SK-N-SH (cell line): ENCODE measurements around the gene CRTAP. TPM values are rescaled to one million over a fixed set of nuclear protein-coding genes. Genes with fewer than 3 reads are reported as not detected.

Experiments used
- CTCF ChIA-PET: fragments of 300-600, 350-600 bp; formaldehyde crosslinking; extraction: SDS; loops from one replicate; lab custom pipeline; 2021; lab: Yijun Ruan, JAX
- POLR2A ChIA-PET: fragments of 350-600 bp; sonication (Branson Sonifier 250); formaldehyde crosslinking; extraction: SDS; loops from one replicate; lab custom pipeline; 2020; ENCODE audit warnings: antibody characterized with exemption, inconsistent platforms; lab: Yijun Ruan, JAX
- DNase-seq: peaks from one replicate; pipeline ENCODE4 v3.0.0; 2012
- H2AFZ ChIP-seq: fragments of 200-600 bp; sonication (generic); 2 replicates; pipeline ENCODE4 v1.8.1; 2016; ENCODE audit warnings: antibody characterized with exemption, mild to moderate bottlenecking, low read depth
- H3F3A ChIP-seq: fragments of 200-600 bp; sonication (generic); replicated peaks from 2 replicates; pipeline ENCODE3; 2016; ENCODE audit warnings: antibody characterized with exemption, mild to moderate bottlenecking; ENCODE audit not compliant: insufficient read depth
- H3K27ac ChIP-seq, 2 experiments: fragments of 200-500 bp in 1 of 2; fragments of 200-600 bp in 1 of 2; sonication (Bioruptor generic) in 1 of 2; sonication (generic), shearing (Covaris generic) in 1 of 2; 2 replicates each; pipeline versions ENCODE4 v1.5.1 to v1.6.1; 2014 to 2016; ENCODE audit warnings: low read depth in 2 of 2, inconsistent platforms in 1 of 2, low read length in 1 of 2, mild to moderate bottlenecking in 1 of 2, mixed read lengths in 1 of 2
- H3K27me3 ChIP-seq: fragments of 200-600 bp; sonication (generic), shearing (Covaris generic); 2 replicates; pipeline ENCODE4 v1.6.1; 2016; ENCODE audit warnings: mixed run types; ENCODE audit not compliant: insufficient read depth
- H3K36me3 ChIP-seq, 2 experiments: fragments of 200-500 bp in 1 of 2; fragments of 200-600 bp in 1 of 2; sonication (Bioruptor generic) in 1 of 2; sonication (generic) in 1 of 2; replicated peaks in 1 of 2; 2 replicates each; pipeline versions ENCODE3 to v1.5.1; 2014 to 2016; ENCODE audit warnings: low read length in 1 of 2, mild to moderate bottlenecking in 1 of 2; ENCODE audit not compliant: insufficient read depth in 2 of 2, control insufficient read depth in 1 of 2
- H3K4me1 ChIP-seq, 2 experiments: fragments of 200-500 bp in 1 of 2; fragments of 200-600 bp in 1 of 2; sonication (Bioruptor generic) in 1 of 2; sonication (generic), shearing (Covaris generic) in 1 of 2; 2 replicates each; pipeline versions ENCODE4 v1.5.1 to v1.6.1; 2014 to 2016; ENCODE audit warnings: low read depth in 1 of 2, low read length in 1 of 2, mixed run types in 1 of 2; ENCODE audit not compliant: insufficient read depth in 2 of 2, control insufficient read depth in 1 of 2
- H3K4me2 ChIP-seq: fragments of 200-600 bp; sonication (generic), shearing (Covaris generic); 2 replicates; pipeline ENCODE4 v1.6.1; 2017; ENCODE audit warnings: mixed run types
- H3K4me3 ChIP-seq, 2 experiments: fragments of 200-500 bp in 1 of 2; fragments of 200-600 bp in 1 of 2; sonication (Bioruptor generic) in 1 of 2; sonication (generic), shearing (Covaris generic) in 1 of 2; 2 replicates each; pipeline versions ENCODE4 v1.5.1 to v1.8.1; 2014 to 2016; ENCODE audit warnings: low read depth in 2 of 2, inconsistent platforms in 1 of 2, low read length in 1 of 2, mild to moderate bottlenecking in 1 of 2, mixed read lengths in 1 of 2, moderate library complexity in 1 of 2
- H3K79me2 ChIP-seq: fragments of 200-600 bp; sonication (generic); 2 replicates; pipeline ENCODE4 v1.8.1; 2017; ENCODE audit warnings: mild to moderate bottlenecking; ENCODE audit not compliant: insufficient read depth
- H3K9ac ChIP-seq: fragments of 200-600 bp; sonication (generic); 2 replicates; pipeline ENCODE4 v1.6.1; 2017; ENCODE audit warnings: mixed run types
- H3K9me2 ChIP-seq: fragments of 200-600 bp; sonication (generic); 2 replicates; pipeline ENCODE4 v1.6.1; 2017; ENCODE audit warnings: mixed run types
- H3K9me3 ChIP-seq: fragments of 200-600 bp; sonication (generic); 2 replicates; pipeline ENCODE4 v1.6.1; 2017; ENCODE audit warnings: mixed run types, mild to moderate bottlenecking, moderate library complexity
- H4K20me1 ChIP-seq: fragments of 200-600 bp; sonication (generic); 2 replicates; pipeline ENCODE4 v1.6.1; 2017; ENCODE audit warnings: mild to moderate bottlenecking, mixed run types; ENCODE audit not compliant: insufficient read depth
- ELF1 ChIP-seq: IDR thresholded peaks from 2 replicates; pipeline ENCODE4 v1.4.0; 2012
- EP300 ChIP-seq, 2 experiments: IDR thresholded peaks; 2 replicates each; pipeline versions ENCODE4 v1.4.0 to v1.6.1; 2012; ENCODE audit warnings: borderline replicate concordance in 1 of 2, low read depth in 1 of 2, low read length in 1 of 2
- EZH2phosphoT487 ChIP-seq: fragments of 200-600 bp; sonication (generic); IDR thresholded peaks from 2 replicates; pipeline ENCODE4 v1.6.1; 2017; ENCODE audit warnings: low read depth, mixed run types, mild to moderate bottlenecking, antibody characterized with exemption, moderate library complexity, borderline replicate concordance
- FOSL2 ChIP-seq: IDR thresholded peaks from 2 replicates; pipeline ENCODE4 v1.4.0; 2012; ENCODE audit warnings: low read depth, mild to moderate bottlenecking, moderate library complexity, borderline replicate concordance
- FOXJ3 ChIP-seq: sonication (generic); formaldehyde crosslinking; IDR thresholded peaks from 2 replicates; pipeline ENCODE4 v1.5.1; 2020; ENCODE audit warnings: mild to moderate bottlenecking, missing genetic modification reagents
- GABPA ChIP-seq: IDR thresholded peaks from 2 replicates; pipeline ENCODE4 v1.4.0; 2012; ENCODE audit warnings: low read depth, mild to moderate bottlenecking
- JUND ChIP-seq: IDR thresholded peaks from 2 replicates; pipeline ENCODE4 v1.4.0; 2012
- MEF2A ChIP-seq: IDR thresholded peaks from 2 replicates; pipeline ENCODE4 v1.4.0; 2012; ENCODE audit warnings: low read depth, borderline replicate concordance
- MXI1 ChIP-seq: IDR thresholded peaks from 2 replicates; pipeline ENCODE4 v1.6.1; 2012; ENCODE audit warnings: mild to moderate bottlenecking, low read depth, low read length, improper control_type of control experiment
- NFIC ChIP-seq: IDR thresholded peaks from 2 replicates; pipeline ENCODE4 v1.4.0; 2012; ENCODE audit warnings: borderline replicate concordance
- POLR2AphosphoS5 ChIP-seq: IDR thresholded peaks from 2 replicates; pipeline ENCODE4 v1.6.1; 2012; ENCODE audit warnings: low read depth, low read length
- RCOR1 ChIP-seq: fragments of 150-350 bp; IDR thresholded peaks from 2 replicates; pipeline ENCODE4 v1.6.1; 2017; ENCODE audit warnings: antibody characterized with exemption, low read length
- RFX5 ChIP-seq: IDR thresholded peaks from 2 replicates; pipeline ENCODE4 v1.6.1; 2012; ENCODE audit warnings: mild to moderate bottlenecking, improper control_type of control experiment, low read length
- RXRA ChIP-seq: IDR thresholded peaks from 2 replicates; pipeline ENCODE4 v1.4.0; 2012; ENCODE audit warnings: low read depth, mild to moderate bottlenecking, borderline replicate concordance
- SMC3 ChIP-seq: IDR thresholded peaks from 2 replicates; pipeline ENCODE4 v1.6.1; 2012; ENCODE audit warnings: low read depth, low read length, improper control_type of control experiment
- TCF12 ChIP-seq: IDR thresholded peaks from 2 replicates; pipeline ENCODE4 v1.4.0; 2012
- TEAD4 ChIP-seq: IDR thresholded peaks from 2 replicates; pipeline ENCODE4 v1.4.0; 2012; ENCODE audit warnings: mild to moderate bottlenecking, borderline replicate concordance; ENCODE audit not compliant: insufficient read depth
- YY1 ChIP-seq: IDR thresholded peaks from 2 replicates; pipeline ENCODE4 v1.4.0; 2012; ENCODE audit warnings: low read depth, mild to moderate bottlenecking
- WGBS: methylation state at CpG from one replicate; pipeline ENCODE4 v1.1.6; 2017; ENCODE audit warnings: low lambda C conversion rate; 5-methylcytosine and 5-hydroxymethylcytosine counted together
- polyA plus RNA-seq, 3 experiments: library from polyadenylated mRNA; depleted of rRNA; stranded (reverse); fragments of >200 nt; gene quantifications; 2 replicates each; pipeline ENCODE4 v1.2.3, GENCODE V29; 2012
- TF ChIP-seq, protein P1 (sequence below): fragments of 150-350 bp; IDR thresholded peaks from 2 replicates; pipeline ENCODE4 v1.6.1; 2017; ENCODE audit warnings: antibody characterized with exemption, low read length, low read depth, borderline replicate concordance
- TF ChIP-seq, protein P2 (sequence below): IDR thresholded peaks from 2 replicates; pipeline ENCODE4 v1.4.0; 2012; ENCODE audit warnings: low read depth
- TF ChIP-seq, protein P3 (sequence below): IDR thresholded peaks from 2 replicates; pipeline ENCODE4 v1.4.0; 2012; ENCODE audit warnings: low read depth, borderline replicate concordance
- TF ChIP-seq, protein P4 (sequence below): IDR thresholded peaks from 2 replicates; pipeline ENCODE4 v1.6.1; 2012; ENCODE audit warnings: mild to moderate bottlenecking, low read depth, low read length, moderate library complexity

Gene CRTAP
- polyA plus RNA-seq, 1 of the 3 experiments (the other 2 are of a cell fraction) = 198 TPM

DNA sequence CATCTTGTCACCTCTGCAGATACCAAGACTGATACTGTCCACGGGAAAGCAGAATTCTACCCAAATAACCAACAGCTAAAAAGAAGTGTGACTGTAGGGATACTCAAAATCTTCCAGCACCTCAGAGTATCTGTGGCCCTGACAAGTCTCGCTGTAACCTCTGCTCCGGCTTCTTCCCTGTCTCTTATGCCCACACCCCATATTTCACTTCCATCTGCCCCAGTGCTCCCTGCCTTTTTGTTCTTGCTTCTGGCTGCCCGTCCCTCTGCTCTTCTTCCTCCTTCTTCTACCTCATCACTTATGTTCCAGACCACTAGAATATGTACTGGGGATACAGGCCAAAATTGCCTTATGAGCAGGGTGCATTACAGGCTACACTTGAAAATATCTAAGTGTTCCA lies 45.4 kb downstream of the CRTAP start:
- H3K4me1 ChIP-seq = peaks cover 0 to 2% of the 10 kb centered on the region in 2 experiments; a peak in 1 of 4 replicates
- WGBS = 82% methylated on average over 4 of the region's 4 CpGs
- H3K36me3 ChIP-seq = no peaks in the 10 kb centered on the region
- no peaks in the 10 kb centered on the region for H3K9me2 ChIP-seq
- no peak for TF ChIP-seq FOXJ3 (CRISPR knock-in tag)
- TF ChIP-seq TCF12 = no peak
- TF ChIP-seq, protein P1, sequence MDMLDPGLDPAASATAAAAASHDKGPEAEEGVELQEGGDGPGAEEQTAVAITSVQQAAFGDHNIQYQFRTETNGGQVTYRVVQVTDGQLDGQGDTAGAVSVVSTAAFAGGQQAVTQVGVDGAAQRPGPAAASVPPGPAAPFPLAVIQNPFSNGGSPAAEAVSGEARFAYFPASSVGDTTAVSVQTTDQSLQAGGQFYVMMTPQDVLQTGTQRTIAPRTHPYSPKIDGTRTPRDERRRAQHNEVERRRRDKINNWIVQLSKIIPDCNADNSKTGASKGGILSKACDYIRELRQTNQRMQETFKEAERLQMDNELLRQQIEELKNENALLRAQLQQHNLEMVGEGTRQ = no peak
- no peak for TF ChIP-seq SMC3
- TF ChIP-seq NFIC = no peak
- no peak for TF ChIP-seq EP300 (IDR thresholded peaks at IDR 0.05; ENCODE audit: borderline replicate concordance in 1 of 2, low read depth in 1 of 2, low read length in 1 of 2)
- no peak for TF ChIP-seq GABPA
- TF ChIP-seq MEF2A = no peak
- no peak for TF ChIP-seq JUND
- TF ChIP-seq POLR2AphosphoS5 = no peak
- no peak for TF ChIP-seq YY1
- TF ChIP-seq, all 33 proteins: peak for 0
- no peaks in the 10 kb centered on the region for H3K79me2 ChIP-seq
- no peaks in the 10 kb centered on the region for H3K9me3 ChIP-seq
- ChIA-PET CTCF (interaction anchor here (1.9 kb wide), 1 partner anchor 12 kb away, joined by 5 read pairs; no protein-coding TSS in a partner anchor), POLR2A (no interaction called here)
- H3K27ac ChIP-seq = no peak overlapping the region
- no peaks in the 10 kb centered on the region for H3K27me3 ChIP-seq
- H2AFZ ChIP-seq = no peak overlapping the region
- no peak overlapping the region for H3K4me3 ChIP-seq
- no peak overlapping the region for H3K4me2 ChIP-seq
- no peak overlapping the region for H3K9ac ChIP-seq
- no peaks in the 10 kb centered on the region for H3F3A ChIP-seq
- no peaks in the 10 kb centered on the region for H4K20me1 ChIP-seq
- no peak for DNase-seq

DNA sequence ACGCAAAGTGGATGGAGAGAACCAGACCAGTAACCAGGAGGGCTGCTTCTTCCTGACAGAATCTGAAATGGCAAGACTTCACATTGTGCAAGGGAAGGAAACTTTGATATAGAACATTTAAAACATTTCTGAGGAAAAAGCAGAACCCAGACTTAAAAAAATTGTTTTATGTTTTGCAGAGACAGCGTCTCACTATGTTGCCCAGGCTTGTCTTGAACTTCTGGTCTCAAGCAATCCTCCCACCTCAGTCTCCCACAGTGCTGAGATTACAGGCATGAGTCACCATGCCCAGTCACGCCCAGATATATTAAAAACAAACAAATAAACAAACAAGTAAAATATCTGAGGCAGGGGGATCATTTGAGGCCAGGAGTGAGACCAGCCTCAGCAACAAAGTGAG lies 46.2 kb downstream of the CRTAP start:
- Histone ChIP-seq H3K9ac (no peak overlapping the region), H3K9me3 (no peaks in the 10 kb centered on the region), H2AFZ (no peak overlapping the region), H4K20me1 (no peaks in the 10 kb centered on the region), H3K27ac (no peak overlapping the region), H3K4me1 (peaks cover 0 to 2% of the 10 kb centered on the region in 2 experiments; a peak in 1 of 4 replicates), H3F3A (no peaks in the 10 kb centered on the region), H3K27me3 (no peaks in the 10 kb centered on the region), H3K36me3 (no peaks in the 10 kb centered on the region), H3K4me2 (no peak overlapping the region), H3K4me3 (no peak overlapping the region), H3K9me2 (no peaks in the 10 kb centered on the region), H3K79me2 (no peaks in the 10 kb centered on the region)
- ChIA-PET CTCF (no interaction called here), POLR2A (no interaction called here)
- DNase-seq = no peak
- WGBS = 68% methylated on average over 3 of the region's 3 CpGs
- TF ChIP-seq FOSL2 (no peak), TCF12 (no peak), RXRA (no peak), EZH2phosphoT487 (no peak), MXI1 (no peak), MEF2A (no peak), GABPA (no peak), FOXJ3 (CRISPR knock-in tag) (no peak), ELF1 (no peak), RCOR1 (no peak), TEAD4 (no peak), RFX5 (no peak), EP300 (IDR thresholded peaks at IDR 0.05; ENCODE audit: borderline replicate concordance in 1 of 2, low read depth in 1 of 2, low read length in 1 of 2) (no peak)
- TF ChIP-seq, protein P2, sequence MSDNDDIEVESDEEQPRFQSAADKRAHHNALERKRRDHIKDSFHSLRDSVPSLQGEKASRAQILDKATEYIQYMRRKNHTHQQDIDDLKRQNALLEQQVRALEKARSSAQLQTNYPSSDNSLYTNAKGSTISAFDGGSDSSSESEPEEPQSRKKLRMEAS = no peak
- TF ChIP-seq, protein P3, sequence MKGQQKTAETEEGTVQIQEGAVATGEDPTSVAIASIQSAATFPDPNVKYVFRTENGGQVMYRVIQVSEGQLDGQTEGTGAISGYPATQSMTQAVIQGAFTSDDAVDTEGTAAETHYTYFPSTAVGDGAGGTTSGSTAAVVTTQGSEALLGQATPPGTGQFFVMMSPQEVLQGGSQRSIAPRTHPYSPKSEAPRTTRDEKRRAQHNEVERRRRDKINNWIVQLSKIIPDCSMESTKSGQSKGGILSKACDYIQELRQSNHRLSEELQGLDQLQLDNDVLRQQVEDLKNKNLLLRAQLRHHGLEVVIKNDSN = no peak
- TF ChIP-seq, protein P4, sequence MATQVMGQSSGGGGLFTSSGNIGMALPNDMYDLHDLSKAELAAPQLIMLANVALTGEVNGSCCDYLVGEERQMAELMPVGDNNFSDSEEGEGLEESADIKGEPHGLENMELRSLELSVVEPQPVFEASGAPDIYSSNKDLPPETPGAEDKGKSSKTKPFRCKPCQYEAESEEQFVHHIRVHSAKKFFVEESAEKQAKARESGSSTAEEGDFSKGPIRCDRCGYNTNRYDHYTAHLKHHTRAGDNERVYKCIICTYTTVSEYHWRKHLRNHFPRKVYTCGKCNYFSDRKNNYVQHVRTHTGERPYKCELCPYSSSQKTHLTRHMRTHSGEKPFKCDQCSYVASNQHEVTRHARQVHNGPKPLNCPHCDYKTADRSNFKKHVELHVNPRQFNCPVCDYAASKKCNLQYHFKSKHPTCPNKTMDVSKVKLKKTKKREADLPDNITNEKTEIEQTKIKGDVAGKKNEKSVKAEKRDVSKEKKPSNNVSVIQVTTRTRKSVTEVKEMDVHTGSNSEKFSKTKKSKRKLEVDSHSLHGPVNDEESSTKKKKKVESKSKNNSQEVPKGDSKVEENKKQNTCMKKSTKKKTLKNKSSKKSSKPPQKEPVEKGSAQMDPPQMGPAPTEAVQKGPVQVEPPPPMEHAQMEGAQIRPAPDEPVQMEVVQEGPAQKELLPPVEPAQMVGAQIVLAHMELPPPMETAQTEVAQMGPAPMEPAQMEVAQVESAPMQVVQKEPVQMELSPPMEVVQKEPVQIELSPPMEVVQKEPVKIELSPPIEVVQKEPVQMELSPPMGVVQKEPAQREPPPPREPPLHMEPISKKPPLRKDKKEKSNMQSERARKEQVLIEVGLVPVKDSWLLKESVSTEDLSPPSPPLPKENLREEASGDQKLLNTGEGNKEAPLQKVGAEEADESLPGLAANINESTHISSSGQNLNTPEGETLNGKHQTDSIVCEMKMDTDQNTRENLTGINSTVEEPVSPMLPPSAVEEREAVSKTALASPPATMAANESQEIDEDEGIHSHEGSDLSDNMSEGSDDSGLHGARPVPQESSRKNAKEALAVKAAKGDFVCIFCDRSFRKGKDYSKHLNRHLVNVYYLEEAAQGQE = no peak
